HCT116 (cell line): Measurements from ENCODE around the gene ALPL. TPM values are rescaled to one million over a fixed set of nuclear protein-coding genes. Genes with fewer than 3 reads are reported as not detected.
"Not testable (repeated sequence)": the region's sequence is repeated elsewhere in the genome, so short reads cannot be mapped to it uniquely, and the experiment has no call there.

Experiments used
- ATAC-seq: fragments of 200-7000 bp; cut with Tn5 transposase; 2 replicates; pipeline ENCODE4 v1.9.1; 2020; ENCODE audit warnings: mild to moderate bottlenecking, moderate library complexity
- BruUV-seq: library from RNA; stranded (reverse); fragments of 400-500 nt; replicated peaks from 2 replicates; lab custom pipeline; 2021; lab: Mats Ljungman, UMichigan
- CTCF ChIA-PET: fragments of 300-600 bp; sonication (Branson Sonifier 250); formaldehyde crosslinking; loops from one replicate; lab custom pipeline; 2021; ENCODE audit warnings: antibody characterized with exemption; lab: Charles Lee
- POLR2A ChIA-PET: fragments of 300-600, 350-600 bp; sonication (Branson Sonifier 250); formaldehyde crosslinking; loops from one replicate; lab custom pipeline; 2021; ENCODE audit warnings: antibody characterized with exemption; lab: Charles Lee
- RAD21 ChIA-PET, 2 experiments: fragments of 300-600 bp; sonication (Branson Sonifier 250); formaldehyde crosslinking; loops; one replicate each; lab custom pipeline; 2023; ENCODE audit warnings: low total read pairs in 2 of 2; ENCODE audit not compliant: uncharacterized antibody in 2 of 2, unreplicated experiment in 2 of 2, low non-redundant PET in 1 of 2; lab: Charles Lee
- DNase-seq: peaks from one replicate; pipeline ENCODE4 v3.0.0-alpha.2; 2010; ENCODE audit warnings: low read depth, low spot score
- H2AFZ ChIP-seq: fragments of 200-600 bp; shearing (Covaris generic), sonication (generic); 2 replicates; pipeline ENCODE4 v1.6.1; 2017; ENCODE audit warnings: low read depth, mixed run types, mixed read lengths, antibody characterized with exemption, low read length; ENCODE audit not compliant: poor library complexity, severe bottlenecking
- H3K27ac ChIP-seq: 2 replicates; pipeline ENCODE4 v1.5.1; 2012; ENCODE audit warnings: low read depth, low read length
- H3K27me3 ChIP-seq: fragments of 200-600 bp; sonication (generic); 2 replicates; pipeline ENCODE4 v1.6.1; 2016; ENCODE audit warnings: mixed run types, low read length, mixed read lengths; ENCODE audit not compliant: insufficient read depth
- H3K36me3 ChIP-seq, 2 experiments: fragments of 200-500 bp in 1 of 2; fragments of 200-600 bp in 1 of 2; sonication (Bioruptor generic) in 1 of 2; sonication (generic) in 1 of 2; 2 replicates each; pipeline versions ENCODE4 v1.5.1 to v1.6.1; 2014 to 2016; ENCODE audit warnings: low read length in 2 of 2, inconsistent platforms in 1 of 2, mixed read lengths in 1 of 2, mixed run types in 1 of 2; ENCODE audit not compliant: insufficient read depth in 2 of 2, control insufficient read depth in 1 of 2
- H3K4me1 ChIP-seq, 2 experiments: fragments of 200-600 bp in 1 of 2; sonication (generic) in 1 of 2; 2 replicates each; pipeline versions ENCODE4 v1.5.1 to v1.6.1; 2012 to 2017; ENCODE audit warnings: low read length in 2 of 2, inconsistent platforms in 1 of 2, mild to moderate bottlenecking in 1 of 2, mixed read lengths in 1 of 2, mixed run types in 1 of 2, moderate library complexity in 1 of 2; ENCODE audit not compliant: insufficient read depth in 2 of 2, control insufficient read depth in 1 of 2
- H3K4me2 ChIP-seq: fragments of 200-600 bp; sonication (generic); 2 replicates; pipeline ENCODE4 v1.6.1; 2017; ENCODE audit warnings: mixed run types, low read length, mixed read lengths
- H3K4me3 ChIP-seq, 2 experiments: fragments of 200-600 bp in 1 of 2; sonication (generic) in 1 of 2; replicated peaks in 1 of 2; 2 replicates each; pipeline ENCODE4 v1.5.1; 2011 to 2016; ENCODE audit warnings: low read length in 2 of 2, control low read depth in 1 of 2, low read depth in 1 of 2, mild to moderate bottlenecking in 1 of 2, mixed read lengths in 1 of 2, mixed run types in 1 of 2
- H3K79me2 ChIP-seq: fragments of 200-600 bp; sonication (generic); 2 replicates; pipeline ENCODE4 v1.6.1; 2017; ENCODE audit warnings: mild to moderate bottlenecking, mixed run types, low read length, moderate library complexity, mixed read lengths; ENCODE audit not compliant: insufficient read depth
- H3K9ac ChIP-seq: fragments of 200-600 bp; sonication (generic); 2 replicates; pipeline ENCODE4 v1.6.1; 2016; ENCODE audit warnings: low read length, mixed read lengths
- H3K9me2 ChIP-seq: fragments of 200-600 bp; sonication (generic), shearing (Covaris generic); 2 replicates; pipeline ENCODE4 v1.6.1; 2017; ENCODE audit warnings: mixed run types, mild to moderate bottlenecking, moderate library complexity; ENCODE audit not compliant: insufficient read depth
- H3K9me3 ChIP-seq, 2 experiments: fragments of 200-500 bp in 1 of 2; fragments of 200-600 bp in 1 of 2; sonication (Bioruptor generic) in 1 of 2; sonication (generic) in 1 of 2; 2 replicates each; pipeline ENCODE4 v1.6.1; 2014 to 2017; ENCODE audit warnings: low read length in 2 of 2, mixed read lengths in 2 of 2, inconsistent platforms in 1 of 2, low read depth in 1 of 2, mild to moderate bottlenecking in 1 of 2, mixed run types in 1 of 2, moderate library complexity in 1 of 2; ENCODE audit not compliant: control insufficient read depth in 1 of 2, insufficient read depth in 1 of 2
- H4K20me1 ChIP-seq: fragments of 200-600 bp; sonication (generic), shearing (Covaris generic); 2 replicates; pipeline ENCODE4 v1.6.1; 2017; ENCODE audit warnings: mixed run types, mild to moderate bottlenecking, moderate library complexity; ENCODE audit not compliant: insufficient read depth
- EGR1 ChIP-seq: IDR thresholded peaks from 2 replicates; pipeline ENCODE4 v1.6.1; 2012; ENCODE audit warnings: low read depth
- EZH2phosphoT487 ChIP-seq: fragments of 200-600 bp; IDR thresholded peaks from 2 replicates; pipeline ENCODE4 v1.6.1; 2018; ENCODE audit warnings: antibody characterized with exemption, borderline replicate concordance
- SIN3A ChIP-seq: IDR thresholded peaks from 2 replicates; pipeline ENCODE4 v1.6.1; 2012; ENCODE audit warnings: low read depth
- SRF ChIP-seq: IDR thresholded peaks from 2 replicates; pipeline ENCODE4 v1.6.1; 2012; ENCODE audit warnings: low read depth
- intact Hi-C: fragments of 100-400 bp; cut with micrococcal nuclease; formaldehyde crosslinking; loops from 2 replicates; pipeline ENCODE4 v1.10.0; 2022
- total RNA-seq: library from RNA; stranded (reverse); gene quantifications from one replicate; pipeline ENCODE4 v1.2.1, GENCODE V29; 2021; ENCODE audit not compliant: unreplicated experiment
- TF ChIP-seq, protein P1 (sequence below): IDR thresholded peaks from 2 replicates; pipeline ENCODE4 v1.6.1; 2012
- TF ChIP-seq, protein P2 (sequence below), 3 experiments: fragments of 200-600 bp in 1 of 3; sonication (generic) in 1 of 3; IDR thresholded peaks in 2 of 3; conservative IDR thresholded peaks in 1 of 3; 2 replicates each; pipeline ENCODE4 v1.5.1; 2012 to 2017; ENCODE audit warnings: low read depth in 2 of 3, low read length in 2 of 3, antibody characterized with exemption in 1 of 3, borderline replicate concordance in 1 of 3, control low read depth in 1 of 3, mild to moderate bottlenecking in 1 of 3, mixed read lengths in 1 of 3, mixed run types in 1 of 3, moderate library complexity in 1 of 3; ENCODE audit not compliant: insufficient read depth in 1 of 3

Gene ALPL
- total RNA-seq, 1 experiment from 2014 or later, result 0.61 TPM

DNA sequence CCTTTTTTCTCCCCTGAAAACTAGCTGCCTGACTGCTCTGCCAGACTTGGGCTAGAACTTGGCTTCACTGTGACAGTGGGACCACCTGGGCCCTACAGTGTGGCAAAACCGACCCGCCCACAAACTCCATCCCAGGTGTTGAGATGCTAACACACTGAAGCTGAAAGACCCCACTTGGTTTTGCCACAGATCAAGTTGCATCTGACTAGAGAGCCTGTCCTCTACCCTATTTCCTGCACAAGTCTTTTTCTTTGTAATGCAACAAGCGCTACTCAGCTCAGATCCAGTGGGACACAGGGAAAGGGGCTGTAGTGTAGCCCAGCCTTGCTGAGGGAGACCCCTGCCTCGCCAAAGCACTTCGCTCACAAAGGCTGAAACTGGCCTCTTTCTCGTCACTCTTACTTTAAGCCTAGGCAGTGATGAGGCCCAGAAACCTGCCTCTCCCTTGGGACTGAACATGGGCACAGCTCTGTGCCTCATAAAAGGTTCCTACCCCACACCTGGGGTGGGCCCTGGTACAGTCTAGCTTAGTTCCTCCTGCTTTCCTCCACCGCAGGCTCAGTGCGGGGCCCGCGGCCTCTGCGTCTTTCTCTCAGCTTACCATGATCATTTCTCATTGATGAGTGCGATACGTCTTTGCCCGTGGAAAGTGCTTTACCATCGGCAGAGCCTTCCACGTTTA is 9.7 kb downstream of the ALPL start:
- RAD21 ChIA-PET, result no interaction called here
- Histone ChIP-seq H3K4me1 (peaks cover 0 to 10% of the 10 kb centered on the region in 2 experiments; a peak in 2 of 4 replicates), H3K27ac (no peak overlapping the region), H3K79me2 (no peaks in the 10 kb centered on the region), H3K9me3 (no peaks in the 10 kb centered on the region), H3K27me3 (no peaks in the 10 kb centered on the region), H4K20me1 (no peaks in the 10 kb centered on the region), H2AFZ (no peak overlapping the region), H3K9ac (no peak overlapping the region), H3K36me3 (no peaks in the 10 kb centered on the region), H3K4me3 (no peak overlapping the region), H3K9me2 (no peaks in the 10 kb centered on the region), H3K4me2 (no peak overlapping the region)
- intact Hi-C loops, result loop anchor here (10.0 kb wide), 1 partner anchor 136 kb away; no protein-coding TSS in a partner anchor
- DNase-seq (no peak), ATAC-seq (no peak)
- BruUV-seq, result no TSS peak
- TF ChIP-seq EGR1 (no peak), SRF (no peak), EZH2phosphoT487 (no peak), SIN3A (no peak)
- TF ChIP-seq, protein P1, sequence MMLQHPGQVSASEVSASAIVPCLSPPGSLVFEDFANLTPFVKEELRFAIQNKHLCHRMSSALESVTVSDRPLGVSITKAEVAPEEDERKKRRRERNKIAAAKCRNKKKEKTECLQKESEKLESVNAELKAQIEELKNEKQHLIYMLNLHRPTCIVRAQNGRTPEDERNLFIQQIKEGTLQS, result no peak
- TF ChIP-seq, protein P2, sequence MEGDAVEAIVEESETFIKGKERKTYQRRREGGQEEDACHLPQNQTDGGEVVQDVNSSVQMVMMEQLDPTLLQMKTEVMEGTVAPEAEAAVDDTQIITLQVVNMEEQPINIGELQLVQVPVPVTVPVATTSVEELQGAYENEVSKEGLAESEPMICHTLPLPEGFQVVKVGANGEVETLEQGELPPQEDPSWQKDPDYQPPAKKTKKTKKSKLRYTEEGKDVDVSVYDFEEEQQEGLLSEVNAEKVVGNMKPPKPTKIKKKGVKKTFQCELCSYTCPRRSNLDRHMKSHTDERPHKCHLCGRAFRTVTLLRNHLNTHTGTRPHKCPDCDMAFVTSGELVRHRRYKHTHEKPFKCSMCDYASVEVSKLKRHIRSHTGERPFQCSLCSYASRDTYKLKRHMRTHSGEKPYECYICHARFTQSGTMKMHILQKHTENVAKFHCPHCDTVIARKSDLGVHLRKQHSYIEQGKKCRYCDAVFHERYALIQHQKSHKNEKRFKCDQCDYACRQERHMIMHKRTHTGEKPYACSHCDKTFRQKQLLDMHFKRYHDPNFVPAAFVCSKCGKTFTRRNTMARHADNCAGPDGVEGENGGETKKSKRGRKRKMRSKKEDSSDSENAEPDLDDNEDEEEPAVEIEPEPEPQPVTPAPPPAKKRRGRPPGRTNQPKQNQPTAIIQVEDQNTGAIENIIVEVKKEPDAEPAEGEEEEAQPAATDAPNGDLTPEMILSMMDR (IDR thresholded peaks at IDR 0.05 in 2 of 3, conservative IDR thresholded peaks at IDR 0.05 in 1 of 3; ENCODE audit: borderline replicate concordance in 1 of 3, insufficient read depth in 1 of 3, low read depth in 2 of 3, low read length in 2 of 3), result no peak
- POLR2A ChIA-PET, result no interaction called here
- CTCF ChIA-PET, result interaction anchor here (1.5 kb wide), 1 partner anchor 10 kb away, joined by 4 read pairs; the partner anchor contains the start of gene ALPL

DNA sequence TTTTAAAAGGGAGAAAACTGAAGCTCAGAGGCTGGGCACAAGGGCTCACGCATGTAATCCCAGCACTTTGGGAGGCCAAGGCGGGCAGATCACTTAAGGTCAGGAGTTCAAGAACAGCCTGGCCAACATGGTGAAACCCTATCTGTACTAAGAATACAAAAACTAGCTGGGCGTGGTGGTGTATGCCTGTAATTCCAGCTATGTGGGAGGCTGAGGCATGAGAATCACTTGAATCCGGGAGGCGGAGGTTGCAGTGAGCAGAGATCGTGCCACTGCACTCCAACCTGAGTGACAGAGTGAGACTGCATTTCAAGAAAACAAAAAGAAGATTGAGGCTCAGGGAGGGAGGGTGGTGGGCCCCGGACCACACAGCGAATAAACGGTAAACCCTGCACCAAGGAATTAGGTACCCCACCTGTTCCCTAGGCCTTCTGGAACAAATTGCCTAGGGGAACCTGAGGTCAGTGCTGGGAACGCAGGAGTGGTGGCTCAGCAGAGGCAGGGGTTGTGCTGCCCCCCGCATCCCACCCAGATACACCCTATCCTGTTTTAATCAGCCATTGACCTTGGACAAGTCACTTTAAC is 10.4 kb downstream of the ALPL start:
- BruUV-seq, H3K27ac ChIP-seq, H4K20me1 ChIP-seq, H3K4me2 ChIP-seq, H3K9me2 ChIP-seq, RAD21 ChIA-PET, H3K27me3 ChIP-seq, ATAC-seq, H3K9me3 ChIP-seq, CTCF ChIA-PET, H3K36me3 ChIP-seq, H2AFZ ChIP-seq, H3K4me3 ChIP-seq, H3K9ac ChIP-seq, H3K79me2 ChIP-seq, POLR2A ChIA-PET, DNase-seq: not testable (repeated sequence)
- intact Hi-C loops, result loop anchor here (10.0 kb wide), 1 partner anchor 135 kb away; no protein-coding TSS in a partner anchor
- H3K4me1 ChIP-seq, result peaks cover 0 to 10% of the 10 kb centered on the region in 2 experiments; a peak in 2 of 4 replicates
